ENCODE data around the gene SULT4A1.

- no peak for TF ChIP-seq POLR2AphosphoS5 (IDR thresholded peaks at IDR 0.05)
- no peak for TF ChIP-seq CTCF (IDR thresholded peaks at IDR 0.05)
- TF ChIP-seq POLR2A (IDR thresholded peaks at IDR 0.05) = no peak
- TF ChIP-seq EP300 (IDR thresholded peaks at IDR 0.05) = no peak
Measured at GRCh38 chr22:43839781-43840180, 22.5 kb downstream of the SULT4A1 start.
